AG09319 (cell line): ENCODE data around the gene ZC3H4.

Experiments used
- DNase-seq: peaks from one replicate; pipeline ENCODE4 v3.0.0-alpha.2; 2010; ENCODE audit warnings: low read depth; ENCODE audit errors: extremely low read depth
- TF ChIP-seq, protein P1 (sequence below): IDR thresholded peaks from 2 replicates; pipeline ENCODE4 v1.5.1; 2011; ENCODE audit warnings: low read depth, mild to moderate bottlenecking, inconsistent platforms, low read length, moderate library complexity

Gene ZC3H4

DNA sequence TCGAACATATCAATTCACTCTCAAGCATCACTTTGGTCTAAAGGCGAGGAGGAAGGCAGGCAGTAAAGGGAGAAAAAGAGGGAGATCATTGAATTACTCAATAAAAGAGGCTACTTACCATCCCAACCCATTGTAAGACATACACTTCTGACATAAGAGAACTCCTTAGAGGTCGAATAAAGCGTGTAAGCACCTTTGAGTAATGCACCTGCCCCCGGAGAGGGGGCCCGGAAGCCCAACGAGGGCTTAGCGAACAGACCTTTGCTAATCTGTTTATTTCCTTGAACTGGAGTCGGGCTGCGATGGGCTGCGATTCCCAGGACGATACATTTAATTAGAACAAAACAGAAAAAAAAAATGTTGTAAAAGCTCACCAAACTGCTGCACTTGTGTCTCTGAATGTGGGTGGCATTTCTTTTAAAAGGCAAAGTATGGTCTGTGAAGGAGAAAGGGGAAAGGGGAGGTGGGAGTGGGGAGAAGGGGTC is 3.0 kb downstream of the ZC3H4 start:
- DNase-seq, result no peak
- TF ChIP-seq, protein P1, sequence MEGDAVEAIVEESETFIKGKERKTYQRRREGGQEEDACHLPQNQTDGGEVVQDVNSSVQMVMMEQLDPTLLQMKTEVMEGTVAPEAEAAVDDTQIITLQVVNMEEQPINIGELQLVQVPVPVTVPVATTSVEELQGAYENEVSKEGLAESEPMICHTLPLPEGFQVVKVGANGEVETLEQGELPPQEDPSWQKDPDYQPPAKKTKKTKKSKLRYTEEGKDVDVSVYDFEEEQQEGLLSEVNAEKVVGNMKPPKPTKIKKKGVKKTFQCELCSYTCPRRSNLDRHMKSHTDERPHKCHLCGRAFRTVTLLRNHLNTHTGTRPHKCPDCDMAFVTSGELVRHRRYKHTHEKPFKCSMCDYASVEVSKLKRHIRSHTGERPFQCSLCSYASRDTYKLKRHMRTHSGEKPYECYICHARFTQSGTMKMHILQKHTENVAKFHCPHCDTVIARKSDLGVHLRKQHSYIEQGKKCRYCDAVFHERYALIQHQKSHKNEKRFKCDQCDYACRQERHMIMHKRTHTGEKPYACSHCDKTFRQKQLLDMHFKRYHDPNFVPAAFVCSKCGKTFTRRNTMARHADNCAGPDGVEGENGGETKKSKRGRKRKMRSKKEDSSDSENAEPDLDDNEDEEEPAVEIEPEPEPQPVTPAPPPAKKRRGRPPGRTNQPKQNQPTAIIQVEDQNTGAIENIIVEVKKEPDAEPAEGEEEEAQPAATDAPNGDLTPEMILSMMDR, result no peak

GRCh38 chr19:47109541-47110375 is 3.8 kb downstream of the ZC3H4 start:
- no peak for DNase-seq
- TF ChIP-seq, protein P1, result no peak

GRCh38 chr19:47109177-47109540 is 4.4 kb downstream of the ZC3H4 start:
- no peak for DNase-seq
- TF ChIP-seq, protein P1, result no peak

DNA sequence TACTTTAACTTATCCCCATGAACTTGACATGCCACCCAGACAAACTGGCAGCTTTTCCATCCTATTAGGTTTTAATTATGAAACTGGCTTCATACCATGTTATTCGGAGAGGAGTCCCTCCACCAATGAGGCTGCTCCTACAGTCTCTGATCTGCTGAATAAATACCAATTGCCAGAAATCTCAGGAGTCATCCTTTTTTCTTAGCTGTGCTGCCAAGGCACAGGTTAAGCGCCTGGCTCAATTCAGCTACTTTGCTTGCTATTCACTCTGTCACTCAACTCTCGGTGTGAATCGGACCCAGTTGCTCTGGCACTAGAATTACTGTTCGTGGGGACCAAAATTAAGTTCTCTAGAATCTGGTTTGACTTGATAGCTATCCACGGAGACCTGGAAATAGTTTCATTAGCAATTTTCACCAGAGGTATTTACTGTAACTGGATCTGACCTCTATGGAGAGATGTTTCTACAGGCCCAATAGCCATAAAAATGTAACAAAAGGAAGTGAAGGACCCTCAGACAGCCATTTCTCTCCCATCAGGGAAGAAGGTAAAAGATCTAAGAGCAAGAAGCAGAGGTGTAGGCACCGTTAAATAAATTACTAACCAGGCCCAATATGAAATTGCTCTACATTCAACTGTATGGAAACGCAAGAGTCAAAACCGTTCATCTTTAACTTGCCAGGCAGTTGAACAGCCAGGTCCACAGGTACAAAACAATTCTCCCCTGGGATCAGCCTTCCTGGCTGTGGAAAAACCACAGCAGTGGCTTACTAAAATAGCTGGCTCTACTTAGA is 5.4 kb downstream of the ZC3H4 start:
- TF ChIP-seq, protein P1, result no peak
- DNase-seq, result no peak

DNA sequence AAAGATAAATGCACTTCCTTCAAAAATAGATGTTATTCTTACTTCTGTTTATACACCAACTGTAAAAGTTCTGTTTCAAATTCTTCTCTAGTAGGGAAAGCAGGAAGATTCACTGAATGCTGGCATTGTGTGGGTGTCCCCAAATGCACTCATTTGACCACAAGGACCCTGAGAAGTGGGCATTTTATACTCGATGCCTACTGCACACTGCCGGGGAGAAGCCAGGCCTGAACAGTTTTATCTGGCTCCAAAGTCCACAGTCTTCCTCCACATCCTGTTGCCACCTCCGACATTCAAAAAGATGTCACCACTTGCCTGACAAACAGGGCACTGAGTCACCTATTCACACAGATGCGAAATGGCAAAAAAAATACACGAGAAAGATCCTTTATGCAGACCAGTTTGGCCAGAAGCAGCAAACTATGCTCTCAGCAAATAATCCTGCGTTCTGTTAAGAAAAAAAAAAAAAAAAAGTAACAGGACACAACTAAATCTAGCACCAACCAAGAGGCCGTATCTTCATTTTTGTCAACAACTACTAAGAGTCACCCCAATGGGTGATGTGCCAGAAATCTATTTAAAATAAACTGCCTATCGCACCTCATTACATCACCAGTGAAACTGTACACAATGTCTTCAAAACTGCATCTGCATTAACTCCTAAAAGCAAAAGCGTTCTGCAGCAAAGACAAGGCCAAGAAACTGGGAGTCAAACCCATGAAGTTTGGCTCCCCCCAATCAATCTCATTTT is 6.2 kb downstream of the ZC3H4 start:
- no peak for DNase-seq
- TF ChIP-seq, protein P1, result no peak

DNA sequence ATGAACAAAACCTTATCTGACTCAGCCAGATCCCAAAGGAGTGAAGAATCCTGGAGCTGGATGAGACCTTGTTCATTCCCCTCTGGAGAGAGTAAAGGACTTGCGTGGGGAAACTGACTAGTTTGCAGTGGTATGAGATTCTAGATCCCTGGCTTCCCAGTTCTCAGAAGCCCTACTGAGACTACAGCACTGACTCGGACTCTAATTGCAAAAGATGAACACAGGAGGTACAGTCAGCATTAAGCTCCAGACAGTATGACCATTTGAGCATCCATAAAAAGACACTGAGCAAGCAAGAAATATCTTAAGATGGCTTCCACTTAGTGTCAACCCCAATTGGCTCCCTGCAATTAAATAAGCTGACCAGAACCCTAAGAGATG is 6.8 kb downstream of the ZC3H4 start:
- TF ChIP-seq, protein P1, result no peak
- no peak for DNase-seq
